GM21526 (cell line): ENCODE data around the gene BRICD5.

Experiments
- ATAC-seq: cut with Tn5 transposase; IDR thresholded peaks from one replicate; pipeline ENCODE4 v1.9.1; 2021; ENCODE audit warnings: moderate library complexity; ENCODE audit not compliant: unreplicated experiment, low FRiP score

Gene BRICD5

GRCh38 chr16:2170587-2171435, 39.9 kb downstream of the BRICD5 start:
- no peak for ATAC-seq

- no peak for ATAC-seq
Observed at GRCh38 chr16:2170080-2170479, 40.6 kb downstream of the BRICD5 start.

GRCh38 chr16:2167068-2167638, 43.5 kb downstream of the BRICD5 start:
- ATAC-seq: no peak

GRCh38 chr16:2166263-2167067, 44.2 kb downstream of the BRICD5 start:
- ATAC-seq: no peak

GRCh38 chr16:2165861-2166260, 44.8 kb downstream of the BRICD5 start:
- ATAC-seq: no peak

- no peak for ATAC-seq
Observed at GRCh38 chr16:2163211-2163881, 47.3 kb downstream of the BRICD5 start.

- ATAC-seq: no peak
Observed at GRCh38 chr16:2162676-2163118, 48.0 kb downstream of the BRICD5 start.

GRCh38 chr16:2161911-2162310, 48.8 kb downstream of the BRICD5 start:
- no peak for ATAC-seq

GRCh38 chr16:2160915-2161551, 49.6 kb downstream of the BRICD5 start:
- no peak for ATAC-seq
